Large intestine (tissue), 3 donors: ENCODE measurements around the gene XRCC1. TPM values are rescaled to one million over a fixed set of nuclear protein-coding genes. Genes with fewer than 3 reads are reported as not detected.

Experiments used
- DNase-seq, 2 donors: peaks; one replicate each; pipeline versions ENCODE4 v3.0.0 to v3.0.0-alpha.2; 2013
- H3K27ac ChIP-seq: one replicate; pipeline ENCODE4 v1.5.1; 2013; ENCODE audit warnings: low read length
- H3K27me3 ChIP-seq: 2 replicates; pipeline ENCODE4 v1.6.1; 2013; ENCODE audit warnings: low read length; ENCODE audit not compliant: control insufficient read depth, insufficient read depth
- H3K36me3 ChIP-seq: 2 replicates; pipeline ENCODE4 v1.6.1; 2013; ENCODE audit warnings: low read length; ENCODE audit not compliant: control insufficient read depth, insufficient read depth
- H3K4me1 ChIP-seq: one replicate; pipeline ENCODE4 v1.6.1; 2013; ENCODE audit warnings: low read length; ENCODE audit not compliant: control insufficient read depth, insufficient read depth
- H3K4me3 ChIP-seq: one replicate; pipeline ENCODE4 v1.5.1; 2013; ENCODE audit warnings: low read length
- H3K9me3 ChIP-seq: one replicate; pipeline ENCODE4 v1.6.1; 2013; ENCODE audit warnings: mild to moderate bottlenecking, low read depth, low read length, moderate library complexity; ENCODE audit not compliant: control insufficient read depth
- WGBS: methylation state at CpG from one replicate; pipeline ENCODE4 v1.1.5; 2013; ENCODE audit warnings: low lambda C conversion rate; ENCODE audit not compliant: insufficient coverage; 5-methylcytosine and 5-hydroxymethylcytosine counted together
- polyA plus RNA-seq: library from polyadenylated mRNA; unstranded; fragments of 120-200 nt; gene quantifications from one replicate; pipeline ENCODE4 v1.2.1, GENCODE V29; 2013

XRCC1 gene
- polyA plus RNA-seq, 1 donor: 47.4 TPM

- Histone ChIP-seq H3K4me3 (peak overlapping the region; percentile 90), H3K27me3 (no peaks in the 10 kb centered on the region), H3K9me3 (no peaks in the 10 kb centered on the region), H3K36me3 (peaks cover 22% of the 10 kb centered on the region), H3K27ac (peak overlapping the region; percentile 96), H3K4me1 (peaks cover 24% of the 10 kb centered on the region)
- 0% methylated on average over 2 of the region's 64 CpGs for WGBS
- DNase-seq: peak; percentile 96
These were observed 71.6 kb downstream of the XRCC1 start for GRCh38 chr19:43503501-43504425.

GRCh38 chr19:43502419-43502976, 72.8 kb downstream of the XRCC1 start:
- Histone ChIP-seq H3K27ac (no peak overlapping the region), H3K27me3 (no peaks in the 10 kb centered on the region), H3K4me1 (peaks cover 21% of the 10 kb centered on the region), H3K9me3 (no peaks in the 10 kb centered on the region), H3K4me3 (no peak overlapping the region), H3K36me3 (peaks cover 18% of the 10 kb centered on the region)
- 50% methylated on average over 2 of the region's 23 CpGs for WGBS
- DNase-seq: no peak

- no peak overlapping the region for H3K4me3 ChIP-seq
- 0% methylated on average over 1 of the region's 43 CpGs for WGBS
- H3K36me3 ChIP-seq: peaks cover 25% of the 10 kb centered on the region
- peak; percentile 14 to 46 for DNase-seq
- H3K27me3 ChIP-seq: no peaks in the 10 kb centered on the region
- H3K4me1 ChIP-seq: peaks cover 21% of the 10 kb centered on the region
- H3K9me3 ChIP-seq: no peaks in the 10 kb centered on the region
- H3K27ac ChIP-seq: no peak overlapping the region
These were observed 73.5 kb downstream of the XRCC1 start for GRCh38 chr19:43501661-43502418.

GRCh38 chr19:43499042-43499441, 76.3 kb downstream of the XRCC1 start:
- H3K27me3 ChIP-seq: no peaks in the 10 kb centered on the region
- DNase-seq: peak; percentile 65 to 73
- peak overlapping the region; percentile 17 for H3K27ac ChIP-seq
- H3K36me3 ChIP-seq: peaks cover 41% of the 10 kb centered on the region
- H3K9me3 ChIP-seq: no peaks in the 10 kb centered on the region
- no peak overlapping the region for H3K4me3 ChIP-seq
- WGBS: 33% methylated on average over 1 of the region's 3 CpGs
- peaks cover 18% of the 10 kb centered on the region for H3K4me1 ChIP-seq

- WGBS: 89% methylated on average over 4 of the region's 5 CpGs
- peak overlapping the region; percentile 17 for H3K27ac ChIP-seq
- H3K27me3 ChIP-seq: no peaks in the 10 kb centered on the region
- peaks cover 44% of the 10 kb centered on the region for H3K36me3 ChIP-seq
- no peak for DNase-seq
- no peak overlapping the region for H3K4me3 ChIP-seq
- H3K9me3 ChIP-seq: no peaks in the 10 kb centered on the region
- peaks cover 18% of the 10 kb centered on the region for H3K4me1 ChIP-seq
These were observed 77.0 kb downstream of the XRCC1 start for GRCh38 chr19:43498233-43498842.

- H3K27me3 ChIP-seq: no peaks in the 10 kb centered on the region
- no CpG with 5 or more reads among the region's 7 CpGs for whole genome bisulfite sequencing
- peaks cover 13% of the 10 kb centered on the region for H3K4me1 ChIP-seq
- H3K9me3 ChIP-seq: no peaks in the 10 kb centered on the region
- H3K4me3 ChIP-seq: no peak overlapping the region
- no peak overlapping the region for H3K27ac ChIP-seq
- DNase-seq: no peak
- H3K36me3 ChIP-seq: peaks cover 48% of the 10 kb centered on the region
These were observed 78.4 kb downstream of the XRCC1 start for GRCh38 chr19:43496960-43497359.

GRCh38 chr19:43495082-43495481, 80.2 kb downstream of the XRCC1 start:
- WGBS: no CpG with 5 or more reads among the region's 8 CpGs
- Histone ChIP-seq H3K4me1 (peaks cover 13% of the 10 kb centered on the region), H3K36me3 (peaks cover 47% of the 10 kb centered on the region), H3K27ac (no peak overlapping the region), H3K27me3 (no peaks in the 10 kb centered on the region), H3K4me3 (no peak overlapping the region), H3K9me3 (no peaks in the 10 kb centered on the region)
- DNase-seq: no peak

Other genes with a start within 250 kb of the XRCC1 start
- gene CD177, start 221.8 kb downstream of the XRCC1 start, polyA plus RNA-seq: 0.43 TPM
- gene TEX101, start 160.6 kb downstream of the XRCC1 start, polyA plus RNA-seq: not detected
- 1.0 TPM for gene LYPD3, start 109.9 kb downstream of the XRCC1 start, polyA plus RNA-seq
- gene PHLDB3, start 70.8 kb downstream of the XRCC1 start, polyA plus RNA-seq: 33.8 TPM
- gene ETHE1, start 48.3 kb downstream of the XRCC1 start, polyA plus RNA-seq: 97.7 TPM
- gene ZNF575, start 42.3 kb downstream of the XRCC1 start, polyA plus RNA-seq: 4.0 TPM
- 16.4 TPM for gene PINLYP, start 274 bp upstream of the XRCC1 start, polyA plus RNA-seq
- 11.5 TPM for gene IRGQ, start 20.6 kb upstream of the XRCC1 start, polyA plus RNA-seq
- 13.5 TPM for gene ZNF576, start 21.1 kb upstream of the XRCC1 start, polyA plus RNA-seq
- gene SRRM5, start 36.6 kb upstream of the XRCC1 start, polyA plus RNA-seq: 1.5 TPM
- 40.4 TPM for gene ZNF428, start 44.1 kb upstream of the XRCC1 start, polyA plus RNA-seq
- 13.6 TPM for gene CADM4, start 64.3 kb upstream of the XRCC1 start, polyA plus RNA-seq
- gene PLAUR, start 94.6 kb upstream of the XRCC1 start, polyA plus RNA-seq: 5.7 TPM
- gene IRGC, start 140.5 kb upstream of the XRCC1 start, polyA plus RNA-seq: 0.03 TPM
- 36.2 TPM for gene SMG9, start 179.4 kb upstream of the XRCC1 start, polyA plus RNA-seq
- gene KCNN4, start 205.4 kb upstream of the XRCC1 start, polyA plus RNA-seq: 1.3 TPM
- gene LYPD5, start 226.9 kb upstream of the XRCC1 start, polyA plus RNA-seq: 0.81 TPM